GM12891 (cell line): ENCODE measurements around the gene GNAQ.

Experiments used
- PAX5 ChIP-seq: IDR thresholded peaks from 2 replicates; pipeline ENCODE4 v1.6.1; 2011; ENCODE audit warnings: low read length, moderate library complexity, mild to moderate bottlenecking; ENCODE audit not compliant: insufficient read depth, severe bottlenecking
- POLR2A ChIP-seq: IDR thresholded peaks from 2 replicates; pipeline ENCODE4 v1.6.1; 2011; ENCODE audit warnings: low read depth, low read length, control low read depth
- POLR2AphosphoS5 ChIP-seq: IDR thresholded peaks from 2 replicates; pipeline ENCODE4 v1.6.1; 2011; ENCODE audit warnings: low read depth, low read length, control low read depth
- POU2F2 ChIP-seq: IDR thresholded peaks from 2 replicates; pipeline ENCODE4 v1.6.1; 2011; ENCODE audit warnings: low read depth, mild to moderate bottlenecking, control low read depth, low read length, moderate library complexity
- SPI1 ChIP-seq: IDR thresholded peaks from 2 replicates; pipeline ENCODE4 v1.6.1; 2011; ENCODE audit warnings: low read depth, low read length, control low read depth
- TAF1 ChIP-seq: IDR thresholded peaks from 2 replicates; pipeline ENCODE4 v1.6.1; 2011; ENCODE audit warnings: low read depth, low read length, control low read depth

- TF ChIP-seq POLR2A, result no peak
- TF ChIP-seq POLR2AphosphoS5, result no peak
- no peak for TF ChIP-seq TAF1
- TF ChIP-seq SPI1, result no peak
- no peak for TF ChIP-seq PAX5
- TF ChIP-seq POU2F2, result no peak
Measured at GRCh38 chr9:77756449-77756848, 275.2 kb downstream of the GNAQ start.
